Endothelial cell of umbilical vein (primary cell): ENCODE measurements around the gene SIX4. TPM values are rescaled to one million over a fixed set of nuclear protein-coding genes. Genes with fewer than 3 reads are reported as not detected.

Experiments used
- BruUV-seq: library from RNA; stranded (reverse); fragments of 400-500 nt; replicated peaks from 2 replicates; lab custom pipeline; 2021; lab: Mats Ljungman, UMichigan
- CTCF ChIA-PET: fragments of 300-600, 350-600 bp; sonication (Branson Sonifier 250); formaldehyde crosslinking; loops from one replicate; lab custom pipeline; 2021; ENCODE audit warnings: antibody characterized with exemption, inconsistent platforms; lab: Charles Lee
- POLR2A ChIA-PET: fragments of 300-600, 350-600 bp; sonication (Branson Sonifier 250); formaldehyde crosslinking; loops from one replicate; lab custom pipeline; 2021; ENCODE audit warnings: antibody characterized with exemption, inconsistent platforms; lab: Charles Lee
- DNase-seq: peaks from one replicate; pipeline ENCODE4 v3.0.0-alpha.2; 2011; ENCODE audit warnings: low read depth, low spot score
- FAIRE-seq: peaks from 2 replicates; lab custom pipeline; 2011; peaks lifted over from hg19 to GRCh38; lab: Jason Lieb, UNC
- H2AFZ ChIP-seq: 2 replicates; pipeline ENCODE4 v1.6.0; 2012; ENCODE audit warnings: low read depth, low read length, control low read depth, inconsistent platforms
- H3K27ac ChIP-seq: 2 replicates; pipeline ENCODE4 v1.5.1; 2011; ENCODE audit warnings: low read depth, mild to moderate bottlenecking, control low read depth, low read length, moderate library complexity; ENCODE audit not compliant: insufficient read depth
- H3K27me3 ChIP-seq, 2 experiments: 2 replicates each; pipeline versions ENCODE4 v1.6.0 to v1.6.1; 2011; ENCODE audit warnings: low read length in 2 of 2, mixed read lengths in 1 of 2; ENCODE audit not compliant: control insufficient read depth in 2 of 2, insufficient read depth in 2 of 2
- H3K36me3 ChIP-seq, 2 experiments: 2 replicates in 1 of 2; 3 replicates in 1 of 2; pipeline ENCODE4 v1.5.1; 2011; ENCODE audit warnings: low read length in 2 of 2, mild to moderate bottlenecking in 1 of 2, moderate library complexity in 1 of 2; ENCODE audit not compliant: control insufficient read depth in 2 of 2, insufficient read depth in 2 of 2; ENCODE audit errors: extremely low read depth in 1 of 2
- H3K4me1 ChIP-seq: 3 replicates; pipeline ENCODE4 v1.5.1; 2011; ENCODE audit warnings: mild to moderate bottlenecking, low read length; ENCODE audit not compliant: control insufficient read depth, insufficient read depth; ENCODE audit errors: extremely low read depth
- H3K4me2 ChIP-seq: 2 replicates; pipeline ENCODE4 v1.6.1; 2011; ENCODE audit warnings: low read length, control low read depth, mixed read lengths; ENCODE audit not compliant: insufficient read depth
- H3K4me3 ChIP-seq, 3 experiments: fragments of 200-600 bp in 1 of 3; sonication (generic), shearing (Covaris generic) in 1 of 3; replicated peaks in 1 of 3; 2 replicates each; pipeline ENCODE4 v1.5.1; 2011 to 2016; ENCODE audit warnings: control low read depth in 3 of 3, low read length in 3 of 3, mild to moderate bottlenecking in 2 of 3, inconsistent platforms in 1 of 3, low read depth in 1 of 3, moderate library complexity in 1 of 3; ENCODE audit not compliant: insufficient read depth in 1 of 3
- H3K79me2 ChIP-seq: 2 replicates; pipeline ENCODE4 v1.6.0; 2012; ENCODE audit warnings: low read length, inconsistent platforms; ENCODE audit not compliant: control insufficient read depth, insufficient read depth
- H3K9ac ChIP-seq: replicated peaks from 2 replicates; pipeline ENCODE3; 2011; ENCODE audit warnings: low read length, control low read depth; ENCODE audit not compliant: insufficient read depth; ENCODE audit errors: extremely low read depth
- H3K9me1 ChIP-seq: replicated peaks from 3 replicates; pipeline ENCODE4 v1.6.0; 2011; ENCODE audit warnings: mild to moderate bottlenecking, low read length; ENCODE audit not compliant: control insufficient read depth, insufficient read depth; ENCODE audit errors: extremely low read depth
- H3K9me3 ChIP-seq: replicated peaks from 2 replicates; pipeline ENCODE4 v1.5.1; 2012; ENCODE audit warnings: low read length, inconsistent platforms; ENCODE audit not compliant: control insufficient read depth, insufficient read depth
- H4K20me1 ChIP-seq: replicated peaks from 2 replicates; pipeline ENCODE3; 2011; ENCODE audit warnings: mild to moderate bottlenecking, low read length; ENCODE audit not compliant: control insufficient read depth, insufficient read depth; ENCODE audit errors: extremely low read depth
- CTCF ChIP-seq, 2 donors: IDR thresholded peaks; 1 replicate in 1 of 2; 2 replicates in 1 of 2; pipeline ENCODE4 v1.5.1; 2011; ENCODE audit warnings: low read length in 2 of 2, mild to moderate bottlenecking in 2 of 2, moderate library complexity in 2 of 2, control low read depth in 1 of 2, inconsistent platforms in 1 of 2, low read depth in 1 of 2; ENCODE audit not compliant: insufficient read depth in 1 of 2; ENCODE audit errors: extremely low read depth in 1 of 2
- EZH2 ChIP-seq: IDR thresholded peaks from 2 replicates; pipeline ENCODE4 v1.6.1; 2012; ENCODE audit warnings: borderline replicate concordance, low read depth, mild to moderate bottlenecking, moderate library complexity, low read length, inconsistent platforms; ENCODE audit not compliant: severe bottlenecking
- FOS ChIP-seq: IDR thresholded peaks from 2 replicates; pipeline ENCODE4 v1.6.1; 2011; ENCODE audit warnings: mild to moderate bottlenecking, low read length, moderate library complexity, borderline replicate concordance; ENCODE audit not compliant: insufficient read depth
- GATA2 ChIP-seq: IDR thresholded peaks from 2 replicates; pipeline ENCODE4 v1.7.0; 2011; ENCODE audit warnings: low read depth, mild to moderate bottlenecking, moderate library complexity, mixed read lengths, low read length; ENCODE audit not compliant: insufficient read length, insufficient read depth
- JUN ChIP-seq: IDR thresholded peaks from 2 replicates; pipeline ENCODE4 v1.6.1; 2011; ENCODE audit warnings: borderline replicate concordance, low read depth; ENCODE audit not compliant: insufficient read length, insufficient read depth
- MYC ChIP-seq: IDR thresholded peaks from one replicate; pipeline ENCODE4 v1.6.1; 2011; ENCODE audit warnings: mild to moderate bottlenecking, low read depth, low read length
- POLR2A ChIP-seq: IDR thresholded peaks from 2 replicates; pipeline ENCODE4 v1.6.1; 2012; ENCODE audit warnings: low read depth, mild to moderate bottlenecking, control low read depth, low read length
- POLR2AphosphoS5 ChIP-seq: IDR thresholded peaks from 2 replicates; pipeline ENCODE4 v1.6.1; 2012; ENCODE audit warnings: low read depth, mild to moderate bottlenecking, control low read depth, low read length, moderate library complexity; ENCODE audit not compliant: insufficient read depth
- dilution Hi-C: fragments of 300-500 bp; cut with MboI; formaldehyde crosslinking; loops from one replicate; pipeline ENCODE4 v1.15.0; 2019; ENCODE audit warnings: low sequenced_read_pairs; ENCODE audit not compliant: extremely low pct_ligation_motif_present
- intact Hi-C: fragments of 100-400 bp; cut with micrococcal nuclease; formaldehyde crosslinking; loops from one replicate; pipeline ENCODE4 v1.10.0; 2022
- polyA plus RNA-seq, 4 experiments: library from polyadenylated mRNA; depleted of rRNA in 3 of 4; stranded (reverse) in 3 of 4; unstranded in 1 of 4; fragments of >200 nt; gene quantifications; 2 replicates each; pipeline versions ENCODE4 v1.2.1 to v1.2.3, GENCODE V29; 2011 to 2012; ENCODE audit warnings: missing spikeins in 1 of 4
- total RNA-seq: library from RNA; stranded (reverse); gene quantifications from 2 replicates; pipeline ENCODE4 v1.2.3, GENCODE V29; 2021
- TF ChIP-seq, protein P1 (sequence below): IDR thresholded peaks from 2 replicates; pipeline ENCODE4 v1.6.1; 2011; ENCODE audit not compliant: insufficient read depth, insufficient read length

Gene SIX4
- total and polyA plus RNA-seq, 2 donors (not counting 3 experiments of a cell fraction or from before 2014, with no cell fraction given) = 1.8 to 4.7 TPM

- no peaks in the 10 kb centered on the region for H3K9me1 ChIP-seq
- TF ChIP-seq POLR2A (no peak), FOS (no peak), POLR2AphosphoS5 (no peak), GATA2 (no peak), CTCF (IDR thresholded peaks at IDR 0.05; ENCODE audit: extremely low read depth in 1 of 2, insufficient read depth in 1 of 2, low read depth in 1 of 2, low read length in 2 of 2) (no peak), MYC (no peak), JUN (no peak), EZH2 (no peak)
- TF ChIP-seq, protein P1, sequence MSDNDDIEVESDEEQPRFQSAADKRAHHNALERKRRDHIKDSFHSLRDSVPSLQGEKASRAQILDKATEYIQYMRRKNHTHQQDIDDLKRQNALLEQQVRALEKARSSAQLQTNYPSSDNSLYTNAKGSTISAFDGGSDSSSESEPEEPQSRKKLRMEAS = no peak
- H2AFZ ChIP-seq = no peak overlapping the region
- no peaks in the 10 kb centered on the region for H4K20me1 ChIP-seq
- dilution Hi-C loops = no loop called here
- H3K27me3 ChIP-seq = no peaks in the 10 kb centered on the region
- H3K9ac ChIP-seq = no peak overlapping the region
- no peak overlapping the region for H3K4me3 ChIP-seq
- no TSS peak for BruUV-seq
- H3K36me3 ChIP-seq = no peaks in the 10 kb centered on the region
- no peak for FAIRE-seq
- H3K27ac ChIP-seq = no peak overlapping the region
- no peaks in the 10 kb centered on the region for H3K79me2 ChIP-seq
- H3K4me2 ChIP-seq = no peak overlapping the region
- POLR2A ChIA-PET = no interaction called here
- no peaks in the 10 kb centered on the region for H3K9me3 ChIP-seq
- no peaks in the 10 kb centered on the region for H3K4me1 ChIP-seq
- intact Hi-C loops = no loop called here
- CTCF ChIA-PET = interaction anchor here (0.7 to 1.2 kb wide), 3 partner anchors 8 to 333 kb away, joined by 3 read pairs; no protein-coding TSS in a partner anchor
- DNase-seq = no peak
Observed at GRCh38 chr14:60705100-60705499, 19.1 kb downstream of the SIX4 start.
